Transverse colon (tissue), 4 donors: ENCODE results near the gene PPM1H. TPM values are rescaled to one million over a fixed set of nuclear protein-coding genes. Genes with fewer than 3 reads are reported as not detected.

Experiments
- DNase-seq: peaks from one replicate; pipeline ENCODE4 v3.0.0-alpha.2; 2019
- H3K27ac ChIP-seq, 4 donors: fragments of 200-600 bp; sonication (generic); 2 replicates each; pipeline ENCODE4 v1.5.1; 2016 to 2018; ENCODE audit warnings: inconsistent platforms in 4 of 4
- H3K27me3 ChIP-seq: fragments of 200-600 bp; sonication (generic); 2 replicates; pipeline ENCODE4 v1.5.1; 2017; ENCODE audit warnings: inconsistent platforms
- H3K36me3 ChIP-seq, 4 donors: fragments of 200-600 bp; sonication (generic); 2 replicates each; pipeline ENCODE4 v1.5.1; 2017 to 2019; ENCODE audit warnings: inconsistent platforms in 4 of 4
- H3K4me1 ChIP-seq, 4 donors: fragments of 200-600 bp; sonication (generic); 2 replicates each; pipeline ENCODE4 v1.5.1; 2017 to 2020; ENCODE audit warnings: inconsistent platforms in 4 of 4
- H3K4me3 ChIP-seq, 4 donors: fragments of 200-600 bp; sonication (generic); 1 replicate in 1 of 4; 2 replicates in 3 of 4; pipeline versions ENCODE4 v1.5.1 to v1.6.1; 2017 to 2019; ENCODE audit warnings: inconsistent platforms in 4 of 4
- H3K9me3 ChIP-seq, 2 donors: fragments of 200-600 bp; sonication (generic); 2 replicates each; pipeline ENCODE4 v1.5.1; 2017 to 2019; ENCODE audit warnings: inconsistent platforms in 2 of 2
- CTCF ChIP-seq, 5 experiments: fragments of 200-600 bp in 3 of 5; fragments of 450-650 bp in 2 of 5; sonication (generic) in 3 of 5; IDR thresholded peaks; 1 replicate in 2 of 5; 2 replicates in 3 of 5; pipeline ENCODE4 v1.5.1; 2016 to 2017; ENCODE audit warnings: antibody characterized with exemption in 5 of 5, inconsistent platforms in 3 of 5, mild to moderate bottlenecking in 2 of 5, moderate library complexity in 1 of 5
- EP300 ChIP-seq: sonication (generic); formaldehyde crosslinking; IDR thresholded peaks from one replicate; pipeline ENCODE4 v1.6.1; 2017; ENCODE audit warnings: antibody characterized with exemption, low read depth
- POLR2A ChIP-seq: fragments of 450-650 bp; IDR thresholded peaks from one replicate; pipeline ENCODE4 v1.6.1; 2016; ENCODE audit warnings: antibody characterized with exemption, mild to moderate bottlenecking, moderate library complexity
- POLR2AphosphoS5 ChIP-seq, 3 donors: sonication (generic); formaldehyde crosslinking; IDR thresholded peaks; one replicate each; pipeline ENCODE4 v1.6.1; 2016; ENCODE audit warnings: antibody characterized with exemption in 3 of 3
- WGBS, 2 donors: methylation state at CpG; one replicate each; pipeline ENCODE4 v1.1.5; 2018; ENCODE audit warnings: low coverage in 1 of 2; 5-methylcytosine and 5-hydroxymethylcytosine counted together
- in situ Hi-C, 4 donors: fragments of 200-750 bp; cut with MboI; loops; one replicate each; pipeline versions ENCODE4 v1.15.0 to v1.15.1; 2017; ENCODE audit warnings: low sequenced_read_pairs in 3 of 4, low pct_ligation_motif_present in 1 of 4, low pct_unique_long_range_greater_than_20kb in 1 of 4
- intact Hi-C: fragments of 100-400 bp; cut with DNase I; formaldehyde crosslinking; loops from one replicate; pipeline ENCODE4 v1.15.1; 2023; ENCODE audit warnings: low total_unique reads
- total RNA-seq, 4 donors: library from RNA; depleted of rRNA; stranded (reverse); fragments of >200 nt; gene quantifications; one replicate each; pipeline ENCODE4 v1.1.0, GENCODE V29; 2016

PPM1H gene
- total RNA-seq, 4 donors from 2014 or later: 0.37 to 3.2 (median 2.8) TPM

GRCh38 chr12:62934239-62934798, 631 bp downstream of the PPM1H start:
- Histone ChIP-seq H3K27me3 (no peaks in the 10 kb centered on the region), H3K4me1 (peaks cover 4 to 17% (median 12%) of the 10 kb centered on the region in 4 donors), H3K4me3 (peak overlapping the region; percentile 56 to 78 (median 68)), H3K9me3 (no peaks in the 10 kb centered on the region), H3K36me3 (no peaks in the 10 kb centered on the region), H3K27ac (peak overlapping the region; percentile 31 to 83 (median 66))
- DNase-seq: peak; percentile 35
- in situ Hi-C loops (no loop called here), intact Hi-C loops (no loop called here)
- TF ChIP-seq EP300: no peak
- TF ChIP-seq CTCF (IDR thresholded peaks at IDR 0.05): no peak
- TF ChIP-seq POLR2A: no peak
- TF ChIP-seq POLR2AphosphoS5 (IDR thresholded peaks at IDR 0.05): no peak
- WGBS, 2 donors: 1% methylated on average over 22 of the region's 48 CpGs; no CpG with 5 or more reads in 1 of the 2 donors

DNA sequence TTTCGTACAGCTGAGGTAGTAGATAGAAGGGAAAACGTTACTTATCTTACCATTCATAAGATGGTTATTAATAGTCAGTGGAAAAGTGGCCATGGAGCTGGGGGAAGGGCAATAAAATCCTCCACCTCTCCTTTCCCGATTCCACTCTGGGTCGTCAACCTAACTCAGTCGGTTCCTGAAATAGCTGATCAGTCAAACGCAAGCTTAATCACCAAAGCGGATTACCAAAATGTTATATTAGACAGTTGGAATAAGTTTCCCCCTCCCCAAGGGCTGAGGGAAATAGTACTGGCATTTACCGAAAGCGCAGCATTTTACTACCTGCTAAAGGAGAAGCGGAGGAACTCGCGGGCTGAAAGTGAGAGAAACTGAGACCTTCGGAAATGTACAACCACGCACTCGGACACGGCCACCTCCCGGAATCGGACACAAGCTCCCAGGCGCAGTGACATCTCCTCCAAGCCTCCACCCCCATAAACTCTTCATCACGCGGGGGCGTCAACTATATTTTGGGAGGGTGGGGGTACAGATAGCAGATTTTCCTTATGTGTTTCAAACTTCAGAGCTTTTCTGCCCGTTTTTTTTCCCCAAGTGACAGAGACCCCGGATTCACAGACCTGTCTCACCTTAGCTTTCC, 1.2 kb downstream of the PPM1H start:
- Histone ChIP-seq H3K4me1 (peaks cover 4 to 17% (median 12%) of the 10 kb centered on the region in 4 donors), H3K27ac (peak overlapping the region in 3 of 4 donors; percentile 65 to 83 (median 66)), H3K4me3 (peak overlapping the region; percentile 56 to 78 (median 68)), H3K36me3 (no peaks in the 10 kb centered on the region), H3K27me3 (no peaks in the 10 kb centered on the region), H3K9me3 (no peaks in the 10 kb centered on the region)
- TF ChIP-seq EP300: no peak
- no peak for TF ChIP-seq POLR2A
- TF ChIP-seq CTCF (IDR thresholded peaks at IDR 0.05): no peak
- no peak for TF ChIP-seq POLR2AphosphoS5 (IDR thresholded peaks at IDR 0.05)
- 1% methylated on average over 12 to 24 of the region's 24 CpGs for WGBS, 2 donors
- in situ Hi-C loops: no loop called here
- peak; percentile 13 for DNase-seq
- intact Hi-C loops: no loop called here

GRCh38 chr12:62933220-62933601, 1.7 kb downstream of the PPM1H start:
- TF ChIP-seq EP300 (no peak), POLR2A (no peak), POLR2AphosphoS5 (IDR thresholded peaks at IDR 0.05) (no peak), CTCF (IDR thresholded peaks at IDR 0.05) (no peak)
- intact Hi-C loops (no loop called here), in situ Hi-C loops (no loop called here)
- DNase-seq: peak; percentile 22
- Histone ChIP-seq H3K27me3 (no peaks in the 10 kb centered on the region), H3K4me1 (peaks cover 4 to 17% (median 12%) of the 10 kb centered on the region in 4 donors), H3K4me3 (peak overlapping the region in 3 of 4 donors; percentile 56 to 78 (median 76)), H3K9me3 (no peaks in the 10 kb centered on the region), H3K36me3 (no peaks in the 10 kb centered on the region), H3K27ac (no peak overlapping the region)
- 0 to 4% methylated on average over 4 to 15 of the region's 15 CpGs for WGBS, 2 donors

GRCh38 chr12:62931477-62931876, 3.5 kb downstream of the PPM1H start:
- TF ChIP-seq POLR2A (no peak), POLR2AphosphoS5 (IDR thresholded peaks at IDR 0.05) (no peak), EP300 (no peak), CTCF (IDR thresholded peaks at IDR 0.05) (no peak)

More at GRCh38 chr12:62931477-62931876, 3.5 kb downstream of the PPM1H start:
- Histone ChIP-seq H3K4me3 (no peak overlapping the region), H3K27ac (no peak overlapping the region), H3K9me3 (no peaks in the 10 kb centered on the region), H3K27me3 (no peaks in the 10 kb centered on the region), H3K36me3 (no peaks in the 10 kb centered on the region), H3K4me1 (peaks cover 4 to 17% (median 12%) of the 10 kb centered on the region in 4 donors)
- in situ Hi-C loops: no loop called here
- intact Hi-C loops: no loop called here
- WGBS, 2 donors: 71 to 86% methylated on average over 2 to 3 of the region's 3 CpGs
- no peak for DNase-seq
